ENCODE measurements around the gene SUV39H1. TPM values are rescaled to one million over a fixed set of nuclear protein-coding genes. Genes with fewer than 3 reads are reported as not detected.

SUV39H1 gene
- total RNA-seq, 1 donor from 2014 or later = 1.3 TPM

DNA sequence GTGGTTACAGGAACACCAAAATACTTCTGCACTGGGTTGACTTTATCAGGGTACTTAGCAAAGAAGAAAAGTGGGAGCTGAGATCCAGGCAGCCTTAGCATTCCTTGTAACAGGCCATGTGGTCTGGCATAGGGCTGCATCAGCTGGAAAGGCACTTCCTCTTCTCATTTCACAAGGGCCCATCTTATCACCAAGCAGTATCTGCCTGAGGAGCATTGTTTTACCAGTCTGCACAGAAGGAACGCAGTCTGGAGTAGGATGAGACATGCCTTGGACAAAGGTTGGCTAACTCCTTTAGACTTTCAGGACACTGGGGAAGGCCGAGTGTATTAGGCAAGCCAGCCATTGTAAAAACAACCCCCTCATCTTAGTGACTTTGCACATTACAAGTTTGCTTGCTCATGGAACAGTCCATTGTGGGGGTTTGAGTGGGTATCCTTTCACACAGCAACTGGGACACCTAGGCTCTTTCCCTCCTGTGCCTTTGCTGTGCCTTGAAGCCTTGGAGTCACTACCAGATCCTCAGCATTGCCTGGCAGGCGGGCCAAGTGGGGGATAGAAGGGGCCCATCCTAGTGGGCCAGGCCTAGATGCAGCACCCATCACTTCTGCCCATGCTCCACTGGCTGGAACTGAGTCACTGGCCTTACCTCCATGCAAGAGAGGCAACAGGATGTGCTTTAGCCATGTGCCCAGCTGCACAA lies 4.6 kb downstream of the SUV39H1 start:
- no peak overlapping the region for H3K4me3 ChIP-seq (ENCODE audit: low read depth, low read length)
- DNase-seq (ENCODE audit: low read depth) (no peak), FAIRE-seq (no peak)
- TF ChIP-seq, protein P1, sequence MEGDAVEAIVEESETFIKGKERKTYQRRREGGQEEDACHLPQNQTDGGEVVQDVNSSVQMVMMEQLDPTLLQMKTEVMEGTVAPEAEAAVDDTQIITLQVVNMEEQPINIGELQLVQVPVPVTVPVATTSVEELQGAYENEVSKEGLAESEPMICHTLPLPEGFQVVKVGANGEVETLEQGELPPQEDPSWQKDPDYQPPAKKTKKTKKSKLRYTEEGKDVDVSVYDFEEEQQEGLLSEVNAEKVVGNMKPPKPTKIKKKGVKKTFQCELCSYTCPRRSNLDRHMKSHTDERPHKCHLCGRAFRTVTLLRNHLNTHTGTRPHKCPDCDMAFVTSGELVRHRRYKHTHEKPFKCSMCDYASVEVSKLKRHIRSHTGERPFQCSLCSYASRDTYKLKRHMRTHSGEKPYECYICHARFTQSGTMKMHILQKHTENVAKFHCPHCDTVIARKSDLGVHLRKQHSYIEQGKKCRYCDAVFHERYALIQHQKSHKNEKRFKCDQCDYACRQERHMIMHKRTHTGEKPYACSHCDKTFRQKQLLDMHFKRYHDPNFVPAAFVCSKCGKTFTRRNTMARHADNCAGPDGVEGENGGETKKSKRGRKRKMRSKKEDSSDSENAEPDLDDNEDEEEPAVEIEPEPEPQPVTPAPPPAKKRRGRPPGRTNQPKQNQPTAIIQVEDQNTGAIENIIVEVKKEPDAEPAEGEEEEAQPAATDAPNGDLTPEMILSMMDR (IDR thresholded peaks at IDR 0.05; ENCODE audit: insufficient read depth, low read length, severe bottlenecking) = no peak
- H3K36me3 ChIP-seq (ENCODE audit: control insufficient read depth, insufficient read depth, low read length) = no peaks in the 10 kb centered on the region
- no peaks in the 10 kb centered on the region for H3K27me3 ChIP-seq (ENCODE audit: control insufficient read depth, insufficient read depth, low read length)

GRCh38 chrX:48702032-48702431 lies 5.5 kb downstream of the SUV39H1 start:
- DNase-seq (ENCODE audit: low read depth) = no peak
- no peak overlapping the region for H3K4me3 ChIP-seq (ENCODE audit: low read depth, low read length)
- H3K36me3 ChIP-seq (ENCODE audit: control insufficient read depth, insufficient read depth, low read length) = no peaks in the 10 kb centered on the region
- FAIRE-seq = no peak
- TF ChIP-seq, protein P1 (IDR thresholded peaks at IDR 0.05; ENCODE audit: insufficient read depth, low read length, severe bottlenecking) = no peak
- H3K27me3 ChIP-seq (ENCODE audit: control insufficient read depth, insufficient read depth, low read length) = no peaks in the 10 kb centered on the region

- DNase-seq (ENCODE audit: low read depth) (no peak), FAIRE-seq (no peak)
These were observed 6.2 kb downstream of the SUV39H1 start for GRCh38 chrX:48702716-48703115.

DNA sequence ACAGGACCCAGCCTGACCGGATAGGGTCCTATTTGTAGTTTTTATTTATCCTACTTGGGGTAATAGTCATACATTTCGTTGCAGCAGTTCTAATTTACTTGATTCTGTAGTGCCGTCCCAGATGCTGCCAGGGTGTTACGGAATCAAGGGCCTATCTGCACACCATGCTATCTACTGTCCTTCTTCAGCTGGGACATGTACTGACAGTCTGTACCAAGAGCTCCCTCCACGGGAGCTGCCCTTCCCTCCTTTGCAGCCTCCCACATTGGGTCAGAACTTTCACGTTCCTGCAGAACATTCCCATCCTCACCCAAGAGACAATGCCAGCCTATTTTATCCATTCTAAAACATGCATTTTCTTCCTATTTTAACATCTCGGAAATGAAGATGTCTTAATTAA lies 6.7 kb downstream of the SUV39H1 start:
- H3K4me3 ChIP-seq (ENCODE audit: low read depth, low read length) = no peak overlapping the region
- FAIRE-seq (no peak), DNase-seq (ENCODE audit: low read depth) (no peak)
- TF ChIP-seq, protein P1 (IDR thresholded peaks at IDR 0.05; ENCODE audit: insufficient read depth, low read length, severe bottlenecking) = no peak
- H3K36me3 ChIP-seq (ENCODE audit: control insufficient read depth, insufficient read depth, low read length) = no peaks in the 10 kb centered on the region
- no peaks in the 10 kb centered on the region for H3K27me3 ChIP-seq (ENCODE audit: control insufficient read depth, insufficient read depth, low read length)

More at GRCh38 chrX:48702716-48703115, 6.2 kb downstream of the SUV39H1 start:
- TF ChIP-seq, protein P1 (IDR thresholded peaks at IDR 0.05; ENCODE audit: insufficient read depth, low read length, severe bottlenecking) = no peak
- H3K27me3 ChIP-seq (ENCODE audit: control insufficient read depth, insufficient read depth, low read length) = no peaks in the 10 kb centered on the region
- no peaks in the 10 kb centered on the region for H3K36me3 ChIP-seq (ENCODE audit: control insufficient read depth, insufficient read depth, low read length)
- no peak overlapping the region for H3K4me3 ChIP-seq (ENCODE audit: low read depth, low read length)

GRCh38 chrX:48703642-48704481 lies 7.3 kb downstream of the SUV39H1 start:
- no peaks in the 10 kb centered on the region for H3K27me3 ChIP-seq (ENCODE audit: control insufficient read depth, insufficient read depth, low read length)
- TF ChIP-seq, protein P1 (IDR thresholded peaks at IDR 0.05; ENCODE audit: insufficient read depth, low read length, severe bottlenecking) = peak; percentile 11
- no peaks in the 10 kb centered on the region for H3K36me3 ChIP-seq (ENCODE audit: control insufficient read depth, insufficient read depth, low read length)
- FAIRE-seq = no peak
- DNase-seq (ENCODE audit: low read depth) = peak; percentile 94
- H3K4me3 ChIP-seq (ENCODE audit: low read depth, low read length) = no peak overlapping the region
